Caco-2 (cell line): ENCODE results near the gene MCFD2. TPM values are rescaled to one million over a fixed set of nuclear protein-coding genes. Genes with fewer than 3 reads are reported as not detected.

Experiments
- BruUV-seq: library from RNA; stranded (reverse); fragments of 400-500 nt; replicated peaks from 2 replicates; lab custom pipeline; 2021; lab: Mats Ljungman, UMichigan
- CTCF ChIA-PET: fragments of 300-600 bp; sonication (Branson Sonifier 250); formaldehyde crosslinking; loops from one replicate; lab custom pipeline; 2022; ENCODE audit warnings: antibody characterized with exemption; lab: Charles Lee
- POLR2A ChIA-PET: fragments of 300-600 bp; sonication (Branson Sonifier 250); formaldehyde crosslinking; loops from one replicate; lab custom pipeline; 2022; ENCODE audit warnings: antibody characterized with exemption; lab: Charles Lee
- DNase-seq, 2 experiments: peaks; one replicate each; pipeline versions ENCODE4 v3.0.0 to v3.0.0-alpha.2; 2020 to 2022
- H3K27me3 ChIP-seq: replicated peaks from 2 replicates; pipeline ENCODE4 v1.6.0; 2011; ENCODE audit warnings: low read length; ENCODE audit not compliant: control insufficient read depth, insufficient read depth
- H3K36me3 ChIP-seq: 2 replicates; pipeline ENCODE4 v1.5.1; 2011; ENCODE audit warnings: low read length; ENCODE audit not compliant: control insufficient read depth, insufficient read depth
- H3K4me1 ChIP-seq: fragments of 250-450 bp; sonication (Bioruptor Pico); 2 replicates; pipeline ENCODE4 v1.5.1; 2020; ENCODE audit warnings: mild to moderate bottlenecking
- H3K4me3 ChIP-seq: 2 replicates; pipeline ENCODE4 v1.5.1; 2011; ENCODE audit warnings: low read depth, mild to moderate bottlenecking, control low read depth, low read length
- H3K9me3 ChIP-seq: fragments of 250-450 bp; sonication (Bioruptor Pico); 2 replicates; pipeline ENCODE4 v1.5.1; 2020; ENCODE audit warnings: mild to moderate bottlenecking, moderate library complexity
- H3K27ac Mint-ChIP-seq: one replicate; pipeline ENCODE4 v1.8.0; 2022; ENCODE audit warnings: mixed read lengths; ENCODE audit not compliant: unreplicated experiment
- H3K27me3 Mint-ChIP-seq: one replicate; pipeline ENCODE4 v1.8.0; 2022; ENCODE audit warnings: mixed read lengths; ENCODE audit not compliant: insufficient read depth, unreplicated experiment
- H3K36me3 Mint-ChIP-seq: one replicate; pipeline ENCODE4 v1.8.0; 2022; ENCODE audit warnings: mild to moderate bottlenecking, mixed read lengths; ENCODE audit not compliant: insufficient read depth, unreplicated experiment
- H3K4me1 Mint-ChIP-seq: one replicate; pipeline ENCODE4 v1.8.0; 2022; ENCODE audit warnings: low read depth, mixed read lengths; ENCODE audit not compliant: unreplicated experiment
- H3K4me3 Mint-ChIP-seq: one replicate; pipeline ENCODE4 v1.8.0; 2022; ENCODE audit warnings: mild to moderate bottlenecking, moderate library complexity, mixed read lengths; ENCODE audit not compliant: unreplicated experiment
- H3K9me3 Mint-ChIP-seq: one replicate; pipeline ENCODE4 v1.8.0; 2022; ENCODE audit warnings: mixed read lengths; ENCODE audit not compliant: unreplicated experiment
- CTCF ChIP-seq, 2 experiments: fragments of 200-600 bp in 1 of 2; IDR thresholded peaks; 1 replicate in 1 of 2; 2 replicates in 1 of 2; pipeline versions ENCODE4 v1.5.1 to v1.8.0; 2011 to 2022; ENCODE audit warnings: antibody characterized with exemption in 1 of 2, control low read depth in 1 of 2, inconsistent platforms in 1 of 2, low read depth in 1 of 2, low read length in 1 of 2, mild to moderate bottlenecking in 1 of 2, moderate library complexity in 1 of 2; ENCODE audit not compliant: insufficient read depth in 1 of 2, severe bottlenecking in 1 of 2, unreplicated experiment in 1 of 2
- intact Hi-C: fragments of 100-400 bp; cut with micrococcal nuclease; formaldehyde crosslinking; loops from one replicate; pipeline ENCODE4 v1.10.0; 2022; ENCODE audit not compliant: unreplicated experiment
- total RNA-seq: library from RNA; stranded (reverse); gene quantifications from 2 replicates; pipeline ENCODE4 v1.2.3, GENCODE V29; 2022

The MCFD2 gene
- total RNA-seq, 1 experiment from 2014 or later, result 156 TPM

GRCh38 chr2:46898024-46898423, 17.6 kb downstream of the MCFD2 start:
- Histone ChIP-seq H3K4me1 (no peaks in the 10 kb centered on the region), H3K36me3 (no peaks in the 10 kb centered on the region), H3K4me3 (no peak overlapping the region), H3K27me3 (no peaks in the 10 kb centered on the region), H3K9me3 (no peaks in the 10 kb centered on the region)
- no peak for TF ChIP-seq CTCF (IDR thresholded peaks at IDR 0.05; ENCODE audit: insufficient read depth in 1 of 2, low read depth in 1 of 2, low read length in 1 of 2, severe bottlenecking in 1 of 2, unreplicated experiment in 1 of 2)
- no TSS peak for BruUV-seq
- no peak overlapping the region for H3K4me3 Mint-ChIP-seq
- peaks cover 6% of the 10 kb centered on the region for H3K4me1 Mint-ChIP-seq
- H3K36me3 Mint-ChIP-seq, result no peaks in the 10 kb centered on the region
- intact Hi-C loops, result no loop called here
- ChIA-PET POLR2A (no interaction called here), CTCF (no interaction called here)
- no peak for DNase-seq
- no peak overlapping the region for H3K27ac Mint-ChIP-seq
- H3K9me3 Mint-ChIP-seq, result no peaks in the 10 kb centered on the region
- no peaks in the 10 kb centered on the region for H3K27me3 Mint-ChIP-seq

- Mint-ChIP-seq H3K27ac (no peak overlapping the region), H3K4me1 (peaks cover 14% of the 10 kb centered on the region), H3K4me3 (no peak overlapping the region), H3K36me3 (no peaks in the 10 kb centered on the region), H3K9me3 (no peaks in the 10 kb centered on the region), H3K27me3 (no peaks in the 10 kb centered on the region)
- Histone ChIP-seq H3K4me3 (no peak overlapping the region), H3K36me3 (no peaks in the 10 kb centered on the region), H3K4me1 (peaks cover 5% of the 10 kb centered on the region), H3K9me3 (no peaks in the 10 kb centered on the region), H3K27me3 (no peaks in the 10 kb centered on the region)
- intact Hi-C loops, result no loop called here
- ChIA-PET CTCF (no interaction called here), POLR2A (no interaction called here)
- no TSS peak for BruUV-seq
- TF ChIP-seq CTCF (IDR thresholded peaks at IDR 0.05; ENCODE audit: insufficient read depth in 1 of 2, low read depth in 1 of 2, low read length in 1 of 2, severe bottlenecking in 1 of 2, unreplicated experiment in 1 of 2), result no peak
- DNase-seq, result no peak
These were observed 22.2 kb downstream of the MCFD2 start for GRCh38 chr2:46893269-46893939.

- no peak overlapping the region for H3K4me3 ChIP-seq
- CTCF ChIA-PET, result no interaction called here
- Mint-ChIP-seq H3K27me3 (no peaks in the 10 kb centered on the region), H3K27ac (no peak overlapping the region), H3K4me1 (peaks cover 15% of the 10 kb centered on the region), H3K4me3 (no peak overlapping the region), H3K36me3 (no peaks in the 10 kb centered on the region), H3K9me3 (no peaks in the 10 kb centered on the region)
- no peaks in the 10 kb centered on the region for H3K9me3 ChIP-seq
- no peak for DNase-seq
- intact Hi-C loops, result no loop called here
- no TSS peak for BruUV-seq
- POLR2A ChIA-PET, result no interaction called here
- H3K36me3 ChIP-seq, result no peaks in the 10 kb centered on the region
- peaks cover 14% of the 10 kb centered on the region for H3K4me1 ChIP-seq
- no peaks in the 10 kb centered on the region for H3K27me3 ChIP-seq
- no peak for TF ChIP-seq CTCF (IDR thresholded peaks at IDR 0.05; ENCODE audit: insufficient read depth in 1 of 2, low read depth in 1 of 2, low read length in 1 of 2, severe bottlenecking in 1 of 2, unreplicated experiment in 1 of 2)
These were observed 23.6 kb downstream of the MCFD2 start for GRCh38 chr2:46891956-46892553.
